ENCODE measurements around the gene GIMAP8. TPM values are rescaled to one million over a fixed set of nuclear protein-coding genes. Genes with fewer than 3 reads are reported as not detected.

The GIMAP8 gene
- total RNA-seq, 2 donors from 2014 or later: 6.6 to 9.6 TPM

DNA sequence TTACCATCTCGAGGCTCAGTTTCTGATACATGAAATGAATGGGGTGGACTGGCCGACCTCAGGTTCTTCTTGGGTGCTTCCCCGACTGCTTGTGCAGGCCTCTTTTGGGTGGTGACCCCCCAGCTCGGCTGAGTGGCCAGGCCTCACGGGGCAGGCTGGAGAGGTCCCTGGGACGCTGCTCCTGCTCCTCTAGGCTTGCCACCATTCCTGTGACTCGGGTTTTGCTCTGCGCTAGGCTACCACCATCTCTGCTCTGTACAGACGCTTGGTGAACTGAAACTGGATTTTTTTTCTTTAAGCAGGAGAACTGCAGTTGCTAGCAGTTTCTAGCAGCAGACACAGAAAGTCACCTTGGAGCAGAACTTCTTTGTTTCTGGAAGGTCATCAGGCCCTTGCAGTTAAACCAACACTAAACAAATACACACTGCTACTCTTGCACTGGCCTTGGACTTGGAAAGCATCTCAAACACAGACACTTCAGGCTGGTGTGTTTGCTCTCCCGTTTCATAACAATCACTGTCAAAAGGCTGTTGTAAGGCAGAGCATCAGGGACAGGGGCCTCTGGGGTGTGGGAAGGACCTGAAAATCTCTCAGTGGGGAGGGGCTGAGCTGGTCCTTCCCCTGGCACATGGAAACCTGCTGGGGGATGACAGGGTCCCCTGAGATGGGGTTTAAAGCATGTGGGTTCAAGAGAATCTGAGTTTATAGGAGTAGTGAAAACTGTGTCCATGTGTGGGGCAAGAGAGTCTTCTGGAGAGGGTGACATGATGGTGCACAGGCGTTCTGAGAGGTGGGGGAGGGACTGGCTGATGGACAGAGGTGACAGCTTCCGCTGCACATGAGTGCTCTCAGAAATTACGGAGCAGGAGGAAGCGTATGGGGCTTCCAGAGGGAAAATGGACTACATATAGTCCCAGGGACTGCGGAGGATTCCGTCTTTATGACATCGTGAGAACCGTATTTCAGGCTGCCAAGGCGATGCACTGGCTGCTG, 35.0 kb upstream of the GIMAP8 start:
- no peak overlapping the region for H3K27ac ChIP-seq
- no peaks in the 10 kb centered on the region for H3K4me1 ChIP-seq
- peak; percentile 23 for DNase-seq (ENCODE audit: low spot score)
- H3K36me3 ChIP-seq: no peaks in the 10 kb centered on the region
- TF ChIP-seq, protein P1, sequence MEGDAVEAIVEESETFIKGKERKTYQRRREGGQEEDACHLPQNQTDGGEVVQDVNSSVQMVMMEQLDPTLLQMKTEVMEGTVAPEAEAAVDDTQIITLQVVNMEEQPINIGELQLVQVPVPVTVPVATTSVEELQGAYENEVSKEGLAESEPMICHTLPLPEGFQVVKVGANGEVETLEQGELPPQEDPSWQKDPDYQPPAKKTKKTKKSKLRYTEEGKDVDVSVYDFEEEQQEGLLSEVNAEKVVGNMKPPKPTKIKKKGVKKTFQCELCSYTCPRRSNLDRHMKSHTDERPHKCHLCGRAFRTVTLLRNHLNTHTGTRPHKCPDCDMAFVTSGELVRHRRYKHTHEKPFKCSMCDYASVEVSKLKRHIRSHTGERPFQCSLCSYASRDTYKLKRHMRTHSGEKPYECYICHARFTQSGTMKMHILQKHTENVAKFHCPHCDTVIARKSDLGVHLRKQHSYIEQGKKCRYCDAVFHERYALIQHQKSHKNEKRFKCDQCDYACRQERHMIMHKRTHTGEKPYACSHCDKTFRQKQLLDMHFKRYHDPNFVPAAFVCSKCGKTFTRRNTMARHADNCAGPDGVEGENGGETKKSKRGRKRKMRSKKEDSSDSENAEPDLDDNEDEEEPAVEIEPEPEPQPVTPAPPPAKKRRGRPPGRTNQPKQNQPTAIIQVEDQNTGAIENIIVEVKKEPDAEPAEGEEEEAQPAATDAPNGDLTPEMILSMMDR (IDR thresholded peaks at IDR 0.05): no peak
- no peak overlapping the region for H3K4me3 ChIP-seq
- H3K9me3 ChIP-seq: no peaks in the 10 kb centered on the region
- H3K27me3 ChIP-seq: no peaks in the 10 kb centered on the region

DNA sequence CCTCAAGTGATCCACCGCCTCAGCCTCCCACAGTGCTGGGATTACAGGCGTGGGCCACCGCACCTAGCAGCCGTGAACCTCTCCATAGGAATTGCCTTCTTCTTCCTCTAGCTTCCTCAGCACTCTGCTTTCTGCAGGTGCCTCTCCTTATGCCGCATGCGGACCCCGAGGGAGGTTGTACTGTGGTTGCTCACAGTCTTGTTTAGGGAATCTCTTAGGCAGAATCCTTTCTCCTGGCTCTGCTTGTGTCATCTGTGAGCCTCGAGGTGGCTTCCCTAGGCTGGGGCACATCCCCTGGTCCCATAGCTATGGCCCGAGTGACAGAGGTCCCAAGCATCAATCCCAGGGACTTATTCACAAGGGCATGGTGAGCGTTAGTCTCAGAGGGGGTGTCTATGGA, 33.2 kb upstream of the GIMAP8 start:
- Histone ChIP-seq H3K27me3 (no peaks in the 10 kb centered on the region), H3K27ac (no peak overlapping the region), H3K9me3 (no peaks in the 10 kb centered on the region), H3K4me3 (no peak overlapping the region), H3K4me1 (no peaks in the 10 kb centered on the region), H3K36me3 (no peaks in the 10 kb centered on the region)
- peak; percentile 18 for DNase-seq (ENCODE audit: low spot score)
- TF ChIP-seq, protein P1 (IDR thresholded peaks at IDR 0.05): no peak

DNA sequence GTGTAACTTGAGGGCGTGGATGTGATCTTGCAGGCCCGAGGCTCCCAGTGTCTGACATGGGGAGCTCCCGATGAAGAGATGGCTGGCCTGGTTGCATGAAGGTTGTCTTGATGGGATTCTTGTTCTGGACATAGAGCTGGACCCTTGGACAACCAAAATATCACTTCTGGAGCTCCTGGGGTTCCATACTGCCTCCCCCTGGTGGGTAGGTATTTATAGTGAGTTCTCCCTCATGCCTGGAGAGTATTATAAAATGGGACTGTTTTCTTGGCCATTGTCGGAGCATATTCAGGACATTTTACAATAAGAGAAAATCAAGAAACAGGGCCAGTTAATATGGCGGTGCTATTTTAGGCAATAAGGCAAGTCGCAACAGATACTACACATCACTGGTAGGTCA, 32.6 kb upstream of the GIMAP8 start:
- Histone ChIP-seq H3K9me3 (no peaks in the 10 kb centered on the region), H3K27me3 (no peaks in the 10 kb centered on the region), H3K27ac (no peak overlapping the region), H3K4me1 (no peaks in the 10 kb centered on the region), H3K36me3 (no peaks in the 10 kb centered on the region), H3K4me3 (no peak overlapping the region)
- TF ChIP-seq, protein P1 (IDR thresholded peaks at IDR 0.05): no peak
- peak; percentile 43 for DNase-seq (ENCODE audit: low spot score)

DNA sequence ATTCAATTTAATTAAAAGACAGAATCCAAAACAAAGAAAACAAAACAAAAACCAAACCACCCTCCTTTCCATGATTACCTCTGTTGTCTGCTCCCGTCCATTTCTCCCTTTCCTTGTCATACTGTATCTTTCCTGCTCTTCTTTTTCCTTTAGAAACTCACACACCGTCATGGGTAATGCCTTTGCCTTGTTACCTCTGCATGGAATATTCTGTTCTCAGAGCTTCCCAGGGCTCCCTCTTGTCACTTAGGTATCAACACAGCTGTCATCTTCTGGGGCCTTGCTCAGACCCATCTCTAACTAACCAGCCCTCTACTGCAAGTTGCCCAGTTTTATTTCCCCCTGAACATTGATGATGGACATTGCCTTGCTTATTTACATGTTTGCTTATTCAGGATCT, 30.2 kb upstream of the GIMAP8 start:
- H3K27me3 ChIP-seq: no peaks in the 10 kb centered on the region
- DNase-seq (ENCODE audit: low spot score): no peak
- TF ChIP-seq, protein P1 (IDR thresholded peaks at IDR 0.05): no peak
- H3K4me1 ChIP-seq: no peaks in the 10 kb centered on the region
- H3K36me3 ChIP-seq: no peaks in the 10 kb centered on the region
- no peak overlapping the region for H3K27ac ChIP-seq
- H3K9me3 ChIP-seq: no peaks in the 10 kb centered on the region
- no peak overlapping the region for H3K4me3 ChIP-seq

DNA sequence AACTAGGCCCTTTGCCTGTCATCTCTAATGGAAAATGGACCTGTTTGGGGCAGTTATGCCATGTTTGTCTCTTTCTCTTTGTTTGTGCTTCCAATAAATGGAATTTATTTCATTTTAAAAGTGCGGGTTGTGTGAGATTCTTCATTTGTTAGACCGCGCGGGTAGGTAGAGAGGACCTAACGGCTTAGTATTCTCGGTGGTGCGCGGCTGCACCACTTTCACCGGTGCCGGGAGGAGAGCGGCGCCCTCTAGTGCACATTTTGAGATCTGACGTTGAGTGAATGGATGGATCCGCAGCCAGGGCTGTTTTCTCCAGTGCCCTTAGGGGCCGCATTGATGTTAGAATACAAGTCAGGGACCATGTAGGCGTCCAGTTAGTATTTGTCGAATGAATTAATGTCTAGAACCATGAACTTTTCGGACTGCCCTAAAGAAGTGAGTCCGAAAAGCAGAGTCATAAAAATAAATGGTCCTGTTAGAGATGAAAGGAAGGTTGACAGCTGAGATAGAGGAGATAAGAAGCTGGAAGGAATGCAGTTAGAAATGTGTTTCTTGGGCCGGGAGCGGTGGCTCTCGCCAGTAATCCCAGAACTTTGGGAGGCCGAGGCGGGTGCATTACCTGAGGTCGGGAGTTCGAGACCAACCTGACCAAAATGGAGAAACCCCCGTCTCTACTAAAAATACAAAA, 29.3 kb upstream of the GIMAP8 start:
- Histone ChIP-seq H3K27ac (no peak overlapping the region), H3K9me3 (no peaks in the 10 kb centered on the region), H3K4me3 (no peak overlapping the region), H3K4me1 (no peaks in the 10 kb centered on the region), H3K36me3 (no peaks in the 10 kb centered on the region), H3K27me3 (no peaks in the 10 kb centered on the region)
- TF ChIP-seq, protein P1 (IDR thresholded peaks at IDR 0.05): peak; percentile 77 to 92
- DNase-seq (ENCODE audit: low spot score): peak; percentile 86

All from right atrium auricular region (tissue), 2 donors.